ENCODE data around the gene GPR89B.

- TF ChIP-seq CTCF (IDR thresholded peaks at IDR 0.05; ENCODE audit: low read length) (no peak), EZH2 (IDR thresholded peaks at IDR 0.05; ENCODE audit: borderline replicate concordance, low read length) (no peak)
These were observed 25.9 kb upstream of the GPR89B start, which contains the start of gene GJA8 for GRCh38 chr1:147902253-147902845.
